ENCODE measurements around the gene ROMO1.
"Not testable (repeated sequence)": the region's sequence is repeated elsewhere in the genome, so short reads cannot be mapped to it uniquely, and the experiment has no call there.

The ROMO1 gene

DNA sequence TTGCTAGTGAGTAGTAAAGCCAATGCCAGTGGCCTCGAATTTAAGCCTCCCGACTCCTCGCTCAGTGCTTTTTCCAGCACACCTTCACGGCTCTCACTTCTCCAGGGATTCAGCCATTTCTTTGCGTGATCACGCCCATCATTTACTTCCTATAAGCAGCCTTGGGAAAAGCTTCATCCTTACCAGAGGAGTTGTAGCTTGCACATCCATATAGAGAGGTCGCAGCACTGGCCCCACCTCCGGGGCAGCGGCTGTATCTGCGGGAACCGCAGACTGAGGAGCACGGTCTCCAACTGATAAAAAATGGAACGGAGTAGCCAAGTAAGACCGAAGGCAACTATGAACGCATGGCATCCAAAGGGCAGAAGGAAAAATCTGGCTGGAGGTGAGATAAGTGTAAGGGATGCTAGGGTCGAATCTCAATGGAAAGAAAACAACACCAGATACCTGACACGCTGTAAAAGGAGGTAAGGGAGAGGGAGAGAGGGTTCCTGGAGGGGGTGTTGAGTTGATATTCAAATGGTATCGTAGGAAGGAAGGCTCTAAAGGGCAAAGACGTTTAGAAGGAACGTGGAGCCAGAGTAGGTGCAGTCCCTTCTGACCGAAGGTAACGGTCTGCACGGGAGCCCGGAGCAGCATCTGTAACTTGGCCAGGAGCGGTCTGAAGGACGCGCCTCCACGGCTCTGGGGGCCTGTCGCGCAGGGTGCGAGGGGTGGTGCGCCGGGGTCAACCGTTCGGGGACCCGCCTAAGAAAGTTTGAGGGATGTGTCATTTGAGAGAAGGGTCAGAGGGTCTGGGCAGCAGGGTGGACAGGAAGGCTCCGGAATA lies 693 bp upstream of the ROMO1 start:
- H3K36me3 ChIP-seq (ENCODE audit: control insufficient read depth in 5 of 5, insufficient read depth in 5 of 5, low read length in 5 of 5): peaks cover 11 to 40% (median 31%) of the 10 kb centered on the region in 5 donors
- H3K9ac ChIP-seq (ENCODE audit: low read length in 5 of 5): peak overlapping the region; percentile 83 to 98 (median 87)
- no peaks in the 10 kb centered on the region for H3K9me3 ChIP-seq (ENCODE audit: control insufficient read depth in 5 of 5, low read length in 5 of 5)
- peak overlapping the region; percentile 86 for H3K27ac ChIP-seq (ENCODE audit: low read depth, low read length)
- H3K4me1 ChIP-seq (ENCODE audit: control insufficient read depth in 5 of 5, insufficient read depth in 5 of 5, low read length in 5 of 5): peaks cover 4 to 28% (median 25%) of the 10 kb centered on the region in 5 donors
- H3K27me3 ChIP-seq (ENCODE audit: control insufficient read depth in 5 of 5, insufficient read depth in 4 of 5, low read length in 5 of 5): no peaks in the 10 kb centered on the region
- H3K4me3 ChIP-seq (ENCODE audit: low read depth in 1 of 5, low read length in 5 of 5): peak overlapping the region; percentile 76 to 98 (median 95)

DNA sequence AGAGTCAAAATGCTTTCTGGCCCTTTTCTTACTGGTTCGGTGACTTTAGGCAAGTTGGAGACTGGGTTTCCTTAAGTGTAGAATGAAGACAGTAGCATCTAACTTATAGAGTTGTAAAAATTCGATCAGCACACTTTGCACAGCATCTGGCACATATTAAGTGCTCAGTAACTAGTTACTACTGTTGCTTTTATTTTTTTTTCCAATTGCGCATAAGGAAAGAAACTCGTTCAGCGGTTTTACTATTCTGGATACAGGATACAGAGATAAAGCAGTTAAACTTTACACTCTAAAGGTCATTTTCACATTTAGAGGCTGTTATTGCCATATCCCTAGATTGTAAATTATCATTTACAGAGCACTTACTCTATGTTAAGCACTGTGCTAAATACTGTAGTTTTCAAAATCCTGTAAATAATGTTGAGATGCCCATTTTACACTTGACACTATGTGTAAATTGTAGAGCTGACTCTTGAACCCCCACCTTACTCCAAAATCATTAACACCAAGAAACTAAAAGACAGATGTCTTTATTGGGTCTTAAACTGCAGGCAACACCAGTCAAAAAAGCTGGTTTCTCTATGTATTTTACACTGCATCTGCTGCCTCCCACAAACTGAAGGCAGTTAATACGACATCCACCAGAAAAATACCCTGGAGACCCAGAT lies 886 bp downstream of the ROMO1 start:
- peaks cover 27 to 45% (median 38%) of the 10 kb centered on the region in 5 donors for H3K36me3 ChIP-seq (ENCODE audit: control insufficient read depth in 5 of 5, insufficient read depth in 5 of 5, low read length in 5 of 5)
- peak overlapping the region; percentile 76 to 98 (median 95) for H3K4me3 ChIP-seq (ENCODE audit: low read depth in 1 of 5, low read length in 5 of 5)

GRCh38 chr20:35700625-35701148 lies 1.5 kb downstream of the ROMO1 start:
- Histone ChIP-seq H3K27me3 (ENCODE audit: control insufficient read depth in 5 of 5, insufficient read depth in 4 of 5, low read length in 5 of 5) (no peaks in the 10 kb centered on the region), H3K4me3 (ENCODE audit: low read depth in 1 of 5, low read length in 5 of 5) (no peak overlapping the region), H3K36me3 (ENCODE audit: control insufficient read depth in 5 of 5, insufficient read depth in 5 of 5, low read length in 5 of 5) (peaks cover 25 to 46% (median 37%) of the 10 kb centered on the region in 5 donors), H3K9me3 (ENCODE audit: control insufficient read depth in 5 of 5, low read length in 5 of 5) (no peaks in the 10 kb centered on the region), H3K27ac (ENCODE audit: low read depth, low read length) (no peak overlapping the region), H3K4me1 (ENCODE audit: control insufficient read depth in 5 of 5, insufficient read depth in 5 of 5, low read length in 5 of 5) (peaks cover 4 to 28% (median 25%) of the 10 kb centered on the region in 5 donors), H3K9ac (ENCODE audit: low read length in 5 of 5) (peak overlapping the region in 3 of 5 donors; percentile 87 to 98 (median 97))

More for the DNA sequence above, 886 bp downstream of the ROMO1 start:
- Histone ChIP-seq H3K4me1 (ENCODE audit: control insufficient read depth in 5 of 5, insufficient read depth in 5 of 5, low read length in 5 of 5) (peaks cover 4 to 28% (median 25%) of the 10 kb centered on the region in 5 donors), H3K27me3 (ENCODE audit: control insufficient read depth in 5 of 5, insufficient read depth in 4 of 5, low read length in 5 of 5) (no peaks in the 10 kb centered on the region), H3K27ac (ENCODE audit: low read depth, low read length) (peak overlapping the region; percentile 86), H3K9me3 (ENCODE audit: control insufficient read depth in 5 of 5, low read length in 5 of 5) (no peaks in the 10 kb centered on the region), H3K9ac (ENCODE audit: low read length in 5 of 5) (peak overlapping the region; percentile 83 to 98 (median 87))

DNA sequence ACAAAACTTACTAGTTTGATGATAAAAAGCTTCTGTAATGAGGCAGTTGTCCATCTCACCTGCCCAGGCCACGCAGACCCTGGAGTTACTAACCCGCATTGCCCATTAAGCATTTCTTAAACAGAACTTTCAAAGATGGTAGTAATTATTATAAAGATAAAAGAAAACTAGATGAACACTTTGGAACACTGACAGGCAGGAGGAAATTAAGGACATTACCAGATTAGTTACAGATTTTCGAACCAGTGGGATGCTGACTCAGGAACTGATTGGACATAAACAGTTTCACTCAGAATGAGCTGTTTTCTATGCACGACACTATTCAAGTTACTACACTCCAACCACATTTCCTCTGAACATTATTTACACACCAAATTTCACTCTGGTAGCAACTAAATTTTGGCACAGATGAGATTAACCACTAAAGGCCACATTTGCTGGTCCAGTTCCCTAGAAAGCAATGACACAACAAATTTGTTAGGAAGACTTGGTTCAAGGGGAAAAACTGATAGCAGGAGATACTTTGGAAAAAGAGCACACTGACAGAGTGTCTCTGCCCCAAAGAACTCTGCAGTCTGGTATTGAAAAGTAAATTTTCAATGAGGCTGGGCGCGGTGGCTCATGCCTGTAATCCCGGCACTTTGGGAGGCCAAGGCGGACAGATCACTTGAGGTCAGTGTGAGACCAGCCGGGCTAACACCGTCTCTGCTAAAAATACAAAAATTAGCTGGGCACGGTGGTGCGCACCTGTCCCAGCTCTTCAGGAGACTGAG lies 3.0 kb downstream of the ROMO1 start:
- H3K4me1 ChIP-seq (ENCODE audit: control insufficient read depth in 5 of 5, insufficient read depth in 5 of 5, low read length in 5 of 5): peaks cover 4 to 28% (median 25%) of the 10 kb centered on the region in 5 donors
- H3K36me3 ChIP-seq (ENCODE audit: control insufficient read depth in 5 of 5, insufficient read depth in 5 of 5, low read length in 5 of 5): peaks cover 32 to 54% (median 44%) of the 10 kb centered on the region in 5 donors
- H3K9me3 ChIP-seq (ENCODE audit: control insufficient read depth in 5 of 5, low read length in 5 of 5): no peaks in the 10 kb centered on the region
- no peak overlapping the region for H3K27ac ChIP-seq (ENCODE audit: low read depth, low read length)
- H3K9ac ChIP-seq (ENCODE audit: low read length in 5 of 5): no peak overlapping the region
- H3K27me3 ChIP-seq (ENCODE audit: control insufficient read depth in 5 of 5, insufficient read depth in 4 of 5, low read length in 5 of 5): no peaks in the 10 kb centered on the region
- H3K4me3 ChIP-seq (ENCODE audit: low read depth in 1 of 5, low read length in 5 of 5): no peak overlapping the region

DNA sequence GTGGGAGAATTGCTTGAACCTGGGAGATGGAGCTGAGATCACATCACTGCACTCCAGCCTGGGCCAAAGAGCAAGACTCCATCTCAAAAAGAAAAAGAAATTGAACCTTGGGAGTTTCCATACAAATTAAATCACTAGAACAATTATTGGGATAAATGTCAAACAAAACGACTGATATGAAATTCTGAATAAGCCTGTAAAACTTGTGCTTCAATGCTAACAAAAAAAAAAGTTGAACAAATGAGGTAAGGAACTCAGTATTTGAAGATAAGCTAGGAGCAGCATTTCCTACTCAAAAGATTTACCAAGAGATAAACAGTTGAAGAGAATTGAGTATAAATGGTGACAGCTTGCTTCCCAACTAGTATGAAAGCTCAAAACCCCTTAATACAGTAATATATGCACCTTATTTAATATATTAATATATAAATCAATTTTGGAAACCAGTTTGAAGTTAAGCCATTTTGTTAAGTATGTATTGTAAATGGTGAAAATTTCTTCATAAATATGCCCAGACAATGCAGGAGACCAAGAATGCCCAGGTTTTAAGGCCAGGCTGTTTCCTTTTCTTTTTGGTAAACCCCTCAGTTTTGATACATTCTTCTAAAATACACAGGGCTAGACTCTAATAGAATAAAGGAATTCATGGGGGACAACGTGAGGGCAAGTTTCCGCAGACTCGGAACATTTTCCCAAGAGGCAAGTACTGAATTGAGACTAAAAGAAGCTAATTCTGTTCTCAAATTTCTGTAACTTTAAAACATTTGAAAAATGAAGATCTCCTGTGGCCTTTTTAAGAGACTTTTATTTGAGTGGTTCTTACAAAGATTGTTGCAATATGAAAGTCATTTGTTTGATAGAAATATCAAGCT lies 3.9 kb downstream of the ROMO1 start:
- no peak overlapping the region for H3K9ac ChIP-seq (ENCODE audit: low read length in 5 of 5)
- no peaks in the 10 kb centered on the region for H3K9me3 ChIP-seq (ENCODE audit: control insufficient read depth in 5 of 5, low read length in 5 of 5)
- H3K27me3 ChIP-seq (ENCODE audit: control insufficient read depth in 5 of 5, insufficient read depth in 4 of 5, low read length in 5 of 5): no peaks in the 10 kb centered on the region
- no peak overlapping the region for H3K4me3 ChIP-seq (ENCODE audit: low read depth in 1 of 5, low read length in 5 of 5)
- H3K36me3 ChIP-seq (ENCODE audit: control insufficient read depth in 5 of 5, insufficient read depth in 5 of 5, low read length in 5 of 5): peaks cover 37 to 56% (median 46%) of the 10 kb centered on the region in 5 donors
- no peak overlapping the region for H3K27ac ChIP-seq (ENCODE audit: low read depth, low read length)
- H3K4me1 ChIP-seq (ENCODE audit: control insufficient read depth in 5 of 5, insufficient read depth in 5 of 5, low read length in 5 of 5): peaks cover 2 to 24% (median 18%) of the 10 kb centered on the region in 5 donors

- Histone ChIP-seq H3K27me3 (ENCODE audit: control insufficient read depth in 5 of 5, insufficient read depth in 4 of 5, low read length in 5 of 5) (no peaks in the 10 kb centered on the region), H3K4me3 (ENCODE audit: low read depth in 1 of 5, low read length in 5 of 5) (no peak overlapping the region), H3K4me1 (ENCODE audit: control insufficient read depth in 5 of 5, insufficient read depth in 5 of 5, low read length in 5 of 5) (peaks cover 0 to 20% (median 14%) of the 10 kb centered on the region in 5 donors), H3K9me3 (ENCODE audit: control insufficient read depth in 5 of 5, low read length in 5 of 5) (no peaks in the 10 kb centered on the region), H3K36me3 (ENCODE audit: control insufficient read depth in 5 of 5, insufficient read depth in 5 of 5, low read length in 5 of 5) (peaks cover 52 to 68% (median 59%) of the 10 kb centered on the region in 5 donors), H3K27ac (ENCODE audit: low read depth, low read length) (no peak overlapping the region), H3K9ac (ENCODE audit: low read length in 5 of 5) (no peak overlapping the region)
Measured at GRCh38 chr20:35704514-35705261, 5.5 kb downstream of the ROMO1 start.

DNA sequence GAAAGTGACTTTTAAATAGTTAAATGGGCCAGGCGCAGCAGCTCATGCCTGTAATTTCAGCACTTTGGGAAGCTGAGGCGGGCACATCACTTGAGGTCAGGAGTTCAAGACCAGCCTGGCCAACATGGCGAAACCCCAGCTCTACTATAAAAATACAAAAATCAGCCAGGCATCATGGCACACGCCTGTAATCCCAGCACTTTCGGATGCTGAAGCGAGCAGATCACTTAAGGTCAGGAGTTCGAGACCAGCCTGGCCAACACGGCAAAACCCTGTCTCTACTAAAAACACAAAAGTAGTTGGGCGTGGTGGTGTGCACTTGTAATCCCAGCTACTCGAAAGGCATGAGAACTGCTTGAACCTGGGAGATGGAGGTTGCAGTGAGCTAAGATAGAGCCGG lies 6.7 kb downstream of the ROMO1 start:
- not testable (repeated sequence) for H3K27me3 ChIP-seq (ENCODE audit: control insufficient read depth in 5 of 5, insufficient read depth in 4 of 5, low read length in 5 of 5); H3K9ac ChIP-seq (ENCODE audit: low read length in 5 of 5); H3K9me3 ChIP-seq (ENCODE audit: control insufficient read depth in 5 of 5, low read length in 5 of 5); H3K27ac ChIP-seq (ENCODE audit: low read depth, low read length); H3K4me3 ChIP-seq (ENCODE audit: low read depth in 1 of 5, low read length in 5 of 5)
- H3K36me3 ChIP-seq (ENCODE audit: control insufficient read depth in 5 of 5, insufficient read depth in 5 of 5, low read length in 5 of 5): peaks cover 55 to 79% (median 64%) of the 10 kb centered on the region in 5 donors
- peaks cover 0 to 20% (median 4%) of the 10 kb centered on the region in 5 donors for H3K4me1 ChIP-seq (ENCODE audit: control insufficient read depth in 5 of 5, insufficient read depth in 5 of 5, low read length in 5 of 5)

DNA sequence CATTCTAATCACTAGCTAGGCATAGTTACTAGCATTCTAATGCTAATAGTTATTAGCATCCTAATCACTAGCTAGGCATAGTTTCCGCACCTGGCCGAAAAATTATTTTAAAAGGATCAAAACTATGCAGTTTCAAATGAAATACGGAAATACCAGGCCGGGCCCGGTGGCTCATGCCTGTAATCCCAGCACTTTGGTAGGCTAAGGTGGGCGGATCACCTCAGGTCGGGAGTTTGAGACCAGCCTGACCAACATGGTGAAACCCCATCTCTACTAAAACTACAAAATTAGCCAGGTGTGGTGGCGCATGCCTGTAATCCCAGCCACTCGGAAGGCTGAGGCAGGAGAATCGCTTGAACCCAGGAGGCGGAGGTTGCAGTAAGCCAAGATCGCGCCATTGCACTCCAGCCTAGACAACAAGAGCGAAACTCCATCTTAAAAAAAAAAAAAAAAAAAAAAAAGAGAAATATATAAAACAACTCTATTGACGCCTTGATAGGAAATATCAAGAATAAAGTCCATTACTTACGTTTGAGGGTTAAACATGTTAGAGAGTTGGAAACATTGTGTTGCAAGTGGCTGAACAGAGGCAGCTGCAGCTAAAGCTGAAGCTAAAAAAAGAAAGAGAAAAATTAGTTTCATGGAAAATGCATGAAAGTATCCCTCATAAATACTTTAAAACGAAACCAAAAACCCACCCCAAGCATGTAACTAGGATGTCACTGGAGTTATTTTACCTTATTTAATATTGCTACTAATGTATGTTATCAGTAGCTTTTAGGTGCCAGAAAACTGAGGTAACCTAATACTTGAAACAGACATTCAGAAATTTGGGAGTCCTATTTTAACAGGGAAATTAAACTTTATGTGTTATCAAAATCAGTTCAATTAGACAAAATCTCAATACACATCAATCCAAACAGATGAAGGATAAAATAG lies 7.7 kb downstream of the ROMO1 start:
- peaks cover 60 to 88% (median 72%) of the 10 kb centered on the region in 5 donors for H3K36me3 ChIP-seq (ENCODE audit: control insufficient read depth in 5 of 5, insufficient read depth in 5 of 5, low read length in 5 of 5)
- not testable (repeated sequence) for H3K9ac ChIP-seq (ENCODE audit: low read length in 5 of 5); H3K9me3 ChIP-seq (ENCODE audit: control insufficient read depth in 5 of 5, low read length in 5 of 5); H3K4me3 ChIP-seq (ENCODE audit: low read depth in 1 of 5, low read length in 5 of 5); H3K27ac ChIP-seq (ENCODE audit: low read depth, low read length); H3K27me3 ChIP-seq (ENCODE audit: control insufficient read depth in 5 of 5, insufficient read depth in 4 of 5, low read length in 5 of 5)
- peaks cover 0 to 21% (median 4%) of the 10 kb centered on the region in 5 donors for H3K4me1 ChIP-seq (ENCODE audit: control insufficient read depth in 5 of 5, insufficient read depth in 5 of 5, low read length in 5 of 5)

All from subcutaneous abdominal adipose tissue (tissue), 5 donors.